SK-N-SH (cell line): Measurements from ENCODE around the gene BCAP31.

Source experiments
- CTCF ChIP-seq: fragments of 200-600 bp; sonication (generic); IDR thresholded peaks from 2 replicates; pipeline ENCODE4 v1.6.1; 2017; ENCODE audit warnings: antibody characterized with exemption, mild to moderate bottlenecking, moderate library complexity
- ELF1 ChIP-seq: IDR thresholded peaks from 2 replicates; pipeline ENCODE4 v1.4.0; 2012
- FOSL2 ChIP-seq: IDR thresholded peaks from 2 replicates; pipeline ENCODE4 v1.4.0; 2012; ENCODE audit warnings: low read depth, mild to moderate bottlenecking, moderate library complexity, borderline replicate concordance
- JUND ChIP-seq: IDR thresholded peaks from 2 replicates; pipeline ENCODE4 v1.4.0; 2012
- POLR2AphosphoS5 ChIP-seq: IDR thresholded peaks from 2 replicates; pipeline ENCODE4 v1.6.1; 2012; ENCODE audit warnings: low read depth, low read length
- RXRA ChIP-seq: IDR thresholded peaks from 2 replicates; pipeline ENCODE4 v1.4.0; 2012; ENCODE audit warnings: low read depth, mild to moderate bottlenecking, borderline replicate concordance
- TF ChIP-seq, protein P1 (sequence below): IDR thresholded peaks from 2 replicates; pipeline ENCODE4 v1.4.0; 2012; ENCODE audit warnings: low read depth, borderline replicate concordance
- TF ChIP-seq, protein P2 (sequence below): IDR thresholded peaks from 2 replicates; pipeline ENCODE4 v1.4.0; 2012; ENCODE audit warnings: low read depth

GRCh38 chrX:153709726-153710674, 14.2 kb downstream of the BCAP31 start:
- TF ChIP-seq POLR2AphosphoS5 (no peak), CTCF (no peak), JUND (no peak), ELF1 (no peak), RXRA (no peak), FOSL2 (no peak)
- TF ChIP-seq, protein P1, sequence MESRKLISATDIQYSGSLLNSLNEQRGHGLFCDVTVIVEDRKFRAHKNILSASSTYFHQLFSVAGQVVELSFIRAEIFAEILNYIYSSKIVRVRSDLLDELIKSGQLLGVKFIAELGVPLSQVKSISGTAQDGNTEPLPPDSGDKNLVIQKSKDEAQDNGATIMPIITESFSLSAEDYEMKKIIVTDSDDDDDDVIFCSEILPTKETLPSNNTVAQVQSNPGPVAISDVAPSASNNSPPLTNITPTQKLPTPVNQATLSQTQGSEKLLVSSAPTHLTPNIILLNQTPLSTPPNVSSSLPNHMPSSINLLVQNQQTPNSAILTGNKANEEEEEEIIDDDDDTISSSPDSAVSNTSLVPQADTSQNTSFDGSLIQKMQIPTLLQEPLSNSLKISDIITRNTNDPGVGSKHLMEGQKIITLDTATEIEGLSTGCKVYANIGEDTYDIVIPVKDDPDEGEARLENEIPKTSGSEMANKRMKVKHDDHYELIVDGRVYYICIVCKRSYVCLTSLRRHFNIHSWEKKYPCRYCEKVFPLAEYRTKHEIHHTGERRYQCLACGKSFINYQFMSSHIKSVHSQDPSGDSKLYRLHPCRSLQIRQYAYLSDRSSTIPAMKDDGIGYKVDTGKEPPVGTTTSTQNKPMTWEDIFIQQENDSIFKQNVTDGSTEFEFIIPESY: no peak
- TF ChIP-seq, protein P2, sequence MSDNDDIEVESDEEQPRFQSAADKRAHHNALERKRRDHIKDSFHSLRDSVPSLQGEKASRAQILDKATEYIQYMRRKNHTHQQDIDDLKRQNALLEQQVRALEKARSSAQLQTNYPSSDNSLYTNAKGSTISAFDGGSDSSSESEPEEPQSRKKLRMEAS: no peak
